Smooth muscle cell (in vitro differentiated cells): ENCODE results near the gene FAM81B. TPM values are rescaled to one million over a fixed set of nuclear protein-coding genes. Genes with fewer than 3 reads are reported as not detected.

Experiments used
- DNase-seq: peaks from one replicate; lab custom pipeline; 2025; ENCODE audit not compliant: unreplicated experiment; lab: John Stamatoyannopoulos, UW
- H2AFZ ChIP-seq: fragments of 200-600 bp; sonication (generic); 2 replicates; pipeline ENCODE4 v1.6.0; 2016; ENCODE audit warnings: antibody characterized with exemption, low read depth, mild to moderate bottlenecking
- H3F3A ChIP-seq: fragments of 200-600 bp; sonication (generic); 2 replicates; pipeline ENCODE4 v1.6.0; 2017; ENCODE audit warnings: antibody characterized with exemption, low read depth
- H3K27ac ChIP-seq: fragments of 200-600 bp; sonication (generic); 2 replicates; pipeline ENCODE4 v1.5.1; 2016; ENCODE audit warnings: low read depth, mild to moderate bottlenecking
- H3K27me3 ChIP-seq: fragments of 200-600 bp; sonication (generic); 2 replicates; pipeline ENCODE4 v1.6.1; 2016; ENCODE audit warnings: low read depth, mild to moderate bottlenecking
- H3K36me3 ChIP-seq: fragments of 200-600 bp; sonication (generic); 2 replicates; pipeline ENCODE4 v1.5.1; 2016; ENCODE audit warnings: low read depth
- H3K4me1 ChIP-seq: fragments of 200-600 bp; sonication (generic); 2 replicates; pipeline ENCODE4 v1.5.1; 2016; ENCODE audit warnings: low read depth
- H3K4me2 ChIP-seq: fragments of 200-600 bp; sonication (generic); 2 replicates; pipeline ENCODE4 v1.6.0; 2016; ENCODE audit warnings: mild to moderate bottlenecking
- H3K4me3 ChIP-seq: fragments of 200-600 bp; sonication (generic); 2 replicates; pipeline ENCODE4 v1.5.1; 2016; ENCODE audit warnings: mild to moderate bottlenecking
- H3K79me2 ChIP-seq: fragments of 200-600 bp; sonication (generic); 2 replicates; pipeline ENCODE4 v1.6.0; 2016; ENCODE audit warnings: low read depth, mild to moderate bottlenecking
- H3K9ac ChIP-seq: fragments of 200-600 bp; sonication (generic); 2 replicates; pipeline ENCODE4 v1.6.0; 2016; ENCODE audit warnings: low read depth
- H3K9me3 ChIP-seq: fragments of 200-600 bp; sonication (generic); replicated peaks from 2 replicates; pipeline ENCODE4 v1.5.1; 2016; ENCODE audit warnings: low read depth
- H4K20me1 ChIP-seq: fragments of 200-600 bp; sonication (generic); 2 replicates; pipeline ENCODE4 v1.6.0; 2016; ENCODE audit warnings: low read depth
- CTCF ChIP-seq: fragments of 200-600 bp; sonication (generic); IDR thresholded peaks from 2 replicates; pipeline ENCODE4 v1.5.1; 2017; ENCODE audit warnings: borderline replicate concordance, mild to moderate bottlenecking, antibody characterized with exemption; ENCODE audit not compliant: insufficient read depth, poor library complexity, severe bottlenecking
- WGBS: methylation state at CpG from one replicate; pipeline ENCODE4 v1.1.7; 2016; ENCODE audit warnings: low lambda C conversion rate; 5-methylcytosine and 5-hydroxymethylcytosine counted together
- polyA plus RNA-seq: library from polyadenylated mRNA; unstranded; fragments of >200 nt; fragmentation: Nextera tagmentation; extraction: Ambion mirVana; gene quantifications from 2 replicates; pipeline ENCODE4 v1.2.1, GENCODE V29; 2016
- total RNA-seq: library from RNA; depleted of rRNA; stranded (reverse); fragments of >200 nt; gene quantifications from 2 replicates; pipeline ENCODE4 v1.2.3, GENCODE V29; 2014

The FAM81B gene
- total and polyA plus RNA-seq, 2 experiments from 2014 or later = not detected

DNA sequence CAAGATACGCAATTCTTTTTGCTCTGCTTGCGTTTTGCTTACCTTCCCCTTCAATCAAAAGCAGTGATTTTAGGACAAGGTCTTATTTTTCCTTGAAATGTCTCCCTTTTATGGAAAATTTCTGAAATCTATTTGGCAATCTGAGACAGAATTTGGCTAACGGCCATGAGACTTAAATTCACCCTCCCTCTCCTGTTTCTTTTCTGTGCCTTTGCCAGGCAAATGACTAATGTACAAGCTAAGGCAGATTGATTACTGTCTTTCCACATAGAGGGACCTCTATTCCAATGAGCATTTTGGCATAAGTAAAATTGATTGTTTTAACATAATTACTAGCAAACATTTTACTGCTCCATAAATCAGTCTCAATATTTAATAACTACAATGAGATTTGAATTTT lies 31.7 kb downstream of the FAM81B start:
- TF ChIP-seq CTCF = no peak
- Histone ChIP-seq H2AFZ (no peak overlapping the region), H3F3A (no peaks in the 10 kb centered on the region), H4K20me1 (no peaks in the 10 kb centered on the region), H3K36me3 (no peaks in the 10 kb centered on the region), H3K4me1 (no peaks in the 10 kb centered on the region), H3K79me2 (no peaks in the 10 kb centered on the region), H3K4me2 (no peak overlapping the region), H3K27ac (no peak overlapping the region), H3K4me3 (no peak overlapping the region), H3K9me3 (no peaks in the 10 kb centered on the region), H3K9ac (no peak overlapping the region), H3K27me3 (no peaks in the 10 kb centered on the region)
- DNase-seq = no peak
- WGBS = 95% methylated on average over 3 of the region's 3 CpGs

- Histone ChIP-seq H3K4me2 (no peak overlapping the region), H4K20me1 (no peaks in the 10 kb centered on the region), H3F3A (no peaks in the 10 kb centered on the region), H3K9ac (no peak overlapping the region), H3K36me3 (no peaks in the 10 kb centered on the region), H3K9me3 (no peaks in the 10 kb centered on the region), H3K27ac (no peak overlapping the region), H3K27me3 (no peaks in the 10 kb centered on the region), H3K79me2 (no peaks in the 10 kb centered on the region), H3K4me1 (no peaks in the 10 kb centered on the region), H3K4me3 (no peak overlapping the region), H2AFZ (no peak overlapping the region)
- TF ChIP-seq CTCF = no peak
- WGBS = 94% methylated on average over 4 of the region's 4 CpGs
- DNase-seq = no peak
These were observed 32.9 kb downstream of the FAM81B start for GRCh38 chr5:95424016-95424415.

- H3K36me3 ChIP-seq = no peaks in the 10 kb centered on the region
- no peak overlapping the region for H3K9ac ChIP-seq
- no peaks in the 10 kb centered on the region for H3F3A ChIP-seq
- no peaks in the 10 kb centered on the region for H3K79me2 ChIP-seq
- H3K4me1 ChIP-seq = no peaks in the 10 kb centered on the region
- H2AFZ ChIP-seq = no peak overlapping the region
- H4K20me1 ChIP-seq = no peaks in the 10 kb centered on the region
- no peaks in the 10 kb centered on the region for H3K9me3 ChIP-seq
- H3K27ac ChIP-seq = no peak overlapping the region
- no peak for DNase-seq
- no peak for TF ChIP-seq CTCF
- H3K4me2 ChIP-seq = no peak overlapping the region
- H3K27me3 ChIP-seq = no peaks in the 10 kb centered on the region
- 100% methylated on average over 1 of the region's 1 CpG for WGBS
- no peak overlapping the region for H3K4me3 ChIP-seq
These were observed 33.4 kb downstream of the FAM81B start for GRCh38 chr5:95424526-95424925.

- 61% methylated on average over 5 of the region's 5 CpGs for WGBS
- no peaks in the 10 kb centered on the region for H4K20me1 ChIP-seq
These were observed 35.1 kb downstream of the FAM81B start for GRCh38 chr5:95426227-95426626.

More at GRCh38 chr5:95426227-95426626, 35.1 kb downstream of the FAM81B start:
- Histone ChIP-seq H3K27me3 (no peaks in the 10 kb centered on the region), H3K4me2 (no peak overlapping the region), H3K9ac (no peak overlapping the region), H2AFZ (no peak overlapping the region), H3K27ac (no peak overlapping the region), H3K9me3 (no peaks in the 10 kb centered on the region), H3K79me2 (no peaks in the 10 kb centered on the region), H3K36me3 (no peaks in the 10 kb centered on the region), H3K4me1 (no peaks in the 10 kb centered on the region), H3F3A (no peaks in the 10 kb centered on the region), H3K4me3 (no peak overlapping the region)
- no peak for TF ChIP-seq CTCF
- no peak for DNase-seq
